GM19328 (cell line): Measurements from ENCODE around the gene MME.

Experiments used
- ATAC-seq: cut with Tn5 transposase; IDR thresholded peaks from one replicate; pipeline ENCODE4 v1.9.1; 2021; ENCODE audit warnings: mild to moderate bottlenecking, moderate library complexity; ENCODE audit not compliant: unreplicated experiment

Gene MME

DNA sequence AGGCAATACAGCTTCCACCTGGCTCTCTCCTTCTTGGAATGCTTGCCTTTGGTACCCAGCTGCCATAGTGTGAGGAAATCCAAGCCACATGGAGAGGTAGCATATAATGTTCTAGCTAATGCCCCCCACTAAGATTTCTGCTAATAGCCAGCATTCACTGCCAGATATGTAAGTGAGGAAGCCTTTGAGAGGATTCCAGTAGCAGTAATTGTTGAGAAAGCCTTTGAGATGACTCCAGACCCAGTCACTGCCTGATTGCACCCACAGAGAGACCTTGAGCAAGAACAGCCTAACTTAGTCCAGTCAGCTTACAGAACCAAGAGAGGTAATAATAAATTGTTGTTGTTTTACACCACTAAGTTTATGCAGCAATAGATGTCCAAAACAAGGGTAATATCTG lies 150.3 kb downstream of the MME start:
- ATAC-seq, result no peak

DNA sequence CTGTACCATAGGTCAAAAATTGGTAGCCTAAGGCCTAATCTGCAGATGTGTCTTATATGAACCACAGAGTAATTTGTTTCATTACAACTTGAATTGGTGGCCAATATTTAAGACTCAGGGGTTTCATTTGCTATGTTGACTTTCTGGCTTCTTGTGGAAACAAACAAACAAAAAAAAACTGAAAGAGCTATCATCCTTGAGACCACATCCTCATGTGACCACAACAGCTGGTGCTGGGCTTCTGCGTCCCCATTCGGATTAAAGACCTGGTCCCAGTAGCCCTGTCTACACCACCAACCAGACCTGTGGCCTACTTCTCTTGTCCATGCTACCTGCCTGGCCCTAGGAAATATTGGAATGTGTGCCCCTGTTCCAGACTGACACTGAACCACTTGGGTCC lies 151.7 kb downstream of the MME start:
- ATAC-seq, result no peak

DNA sequence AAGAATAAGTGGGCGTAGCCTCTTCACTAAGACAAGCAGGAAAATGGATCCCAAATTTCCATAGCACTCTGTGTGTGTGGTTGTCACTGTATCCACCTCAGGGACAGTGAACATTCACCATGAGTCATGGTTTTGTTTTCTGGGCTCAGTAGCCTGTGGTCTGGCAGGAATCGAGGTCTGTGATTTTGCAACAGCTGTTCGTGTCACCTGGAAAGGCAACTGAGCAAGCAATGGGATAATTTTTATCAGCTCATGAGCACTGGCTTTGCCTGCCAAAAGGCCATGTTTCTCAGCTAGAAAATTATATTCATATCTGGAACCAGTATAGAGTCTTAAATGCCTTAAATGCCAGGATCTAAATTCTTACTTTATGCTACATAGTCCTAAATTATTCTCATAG lies 152.5 kb downstream of the MME start:
- no peak for ATAC-seq

DNA sequence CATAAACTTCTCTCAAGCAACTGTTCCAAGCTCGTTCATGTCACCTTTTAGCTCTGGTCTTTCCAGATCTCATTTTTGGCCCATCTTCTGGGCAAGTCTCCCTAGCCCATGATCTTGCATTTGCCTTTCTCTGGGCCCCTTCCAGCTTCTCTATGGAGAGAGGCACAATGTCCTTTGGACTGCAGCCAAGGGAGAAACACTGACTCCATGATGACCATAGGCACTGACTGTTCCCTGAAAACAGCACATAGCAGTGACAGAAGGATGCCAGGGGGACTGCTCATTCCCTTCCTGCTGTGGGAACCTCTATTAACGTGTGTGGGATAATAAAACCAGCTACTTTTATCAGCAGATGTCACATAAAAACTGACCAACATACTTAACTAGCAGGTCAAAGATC lies 153.1 kb downstream of the MME start:
- no peak for ATAC-seq
